Loucy (cell line): ENCODE data around the gene NUDT2.
"Not testable (repeated sequence)": the region's sequence is repeated elsewhere in the genome, so short reads cannot be mapped to it uniquely, and the experiment has no call there.

ENCODE experiments used
- H2AFZ ChIP-seq: fragments of 200-600 bp; sonication (generic); 2 replicates; pipeline ENCODE4 v1.6.0; 2016; ENCODE audit warnings: antibody characterized with exemption, mild to moderate bottlenecking, low read length, moderate library complexity
- H3F3A ChIP-seq: fragments of 200-600 bp; 2 replicates; pipeline ENCODE4 v1.6.0; 2016; ENCODE audit warnings: antibody characterized with exemption, low read depth, mild to moderate bottlenecking
- H3K27me3 ChIP-seq: fragments of 200-600 bp; sonication (generic); 2 replicates; pipeline ENCODE4 v1.6.1; 2014; ENCODE audit warnings: low read length, mild to moderate bottlenecking; ENCODE audit not compliant: insufficient read depth, poor library complexity, severe bottlenecking
- H3K36me3 ChIP-seq: fragments of 200-600 bp; sonication (generic); 2 replicates; pipeline ENCODE4 v1.6.1; 2016; ENCODE audit warnings: low read length; ENCODE audit not compliant: insufficient read depth
- H3K4me1 ChIP-seq: fragments of 200-600 bp; sonication (generic); 2 replicates; pipeline ENCODE4 v1.5.1; 2014; ENCODE audit warnings: low read length, mild to moderate bottlenecking; ENCODE audit not compliant: insufficient read depth, poor library complexity, severe bottlenecking
- H3K4me2 ChIP-seq: fragments of 200-600 bp; sonication (generic); 2 replicates; pipeline ENCODE4 v1.6.0; 2014; ENCODE audit warnings: antibody characterized with exemption, low read length, low read depth, mild to moderate bottlenecking; ENCODE audit not compliant: poor library complexity, severe bottlenecking
- H3K4me3 ChIP-seq: fragments of 200-600 bp; sonication (generic); 2 replicates; pipeline ENCODE4 v1.5.1; 2014; ENCODE audit warnings: low read length, mild to moderate bottlenecking, mixed read lengths; ENCODE audit not compliant: poor library complexity, severe bottlenecking
- H3K79me2 ChIP-seq: fragments of 200-600 bp; sonication (generic); 2 replicates; pipeline ENCODE4 v1.6.1; 2014; ENCODE audit warnings: low read length; ENCODE audit not compliant: insufficient read depth
- H3K9ac ChIP-seq: fragments of 200-600 bp; sonication (generic); 2 replicates; pipeline ENCODE4 v1.6.0; 2014; ENCODE audit warnings: mild to moderate bottlenecking, low read depth, low read length, moderate library complexity; ENCODE audit not compliant: poor library complexity, severe bottlenecking
- H3K9me2 ChIP-seq: fragments of 200-600 bp; sonication (generic); replicated peaks from 2 replicates; pipeline ENCODE4 v1.6.1; 2016; ENCODE audit warnings: low read depth, low read length, mixed read lengths
- H3K9me3 ChIP-seq: fragments of 200-600 bp; sonication (generic); 2 replicates; pipeline ENCODE4 v1.6.1; 2014; ENCODE audit warnings: mild to moderate bottlenecking, antibody characterized with exemption, low read length, low read depth; ENCODE audit not compliant: insufficient read depth
- H4K20me1 ChIP-seq: fragments of 200-600 bp; sonication (generic); 2 replicates; pipeline ENCODE4 v1.6.0; 2014; ENCODE audit warnings: antibody characterized with exemption, low read length, mild to moderate bottlenecking; ENCODE audit not compliant: insufficient read depth, poor library complexity, severe bottlenecking
- EZH2phosphoT487 ChIP-seq: fragments of 200-600 bp; IDR thresholded peaks from 2 replicates; pipeline ENCODE4 v1.6.1; 2018; ENCODE audit warnings: antibody characterized with exemption, mild to moderate bottlenecking, moderate library complexity, borderline replicate concordance
- TF ChIP-seq, protein P1 (sequence below): fragments of 200-600 bp; sonication (generic); conservative IDR thresholded peaks from 2 replicates; pipeline ENCODE4 v1.5.1; 2014; ENCODE audit warnings: mild to moderate bottlenecking, antibody characterized with exemption, low read length

The NUDT2 gene

DNA sequence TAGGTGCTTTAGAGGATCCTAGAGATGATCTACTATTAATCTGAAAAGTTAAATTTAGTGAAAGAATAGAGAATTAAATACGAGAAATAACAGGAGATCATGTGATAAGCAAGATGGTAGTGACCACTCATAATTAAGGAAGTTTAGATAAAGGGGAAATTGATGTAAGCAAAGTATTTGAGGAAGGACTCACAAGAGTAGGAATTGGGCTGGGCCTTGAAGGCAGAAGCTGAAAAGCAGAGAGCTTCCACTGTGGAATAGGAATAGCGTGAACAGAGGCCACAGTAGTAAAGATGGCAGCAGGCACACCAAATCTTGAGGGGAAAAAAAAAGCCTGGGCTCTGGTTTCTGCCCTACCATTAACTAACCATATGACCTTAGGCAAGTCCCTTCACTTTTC, 38.3 kb upstream of the NUDT2 start:
- Histone ChIP-seq H3K4me1 (no peaks in the 10 kb centered on the region), H3K79me2 (no peaks in the 10 kb centered on the region), H3K9me2 (no peaks in the 10 kb centered on the region), H3K4me2 (no peak overlapping the region), H3K9ac (no peak overlapping the region), H4K20me1 (no peaks in the 10 kb centered on the region), H3K9me3 (no peaks in the 10 kb centered on the region), H3F3A (no peaks in the 10 kb centered on the region), H3K4me3 (no peak overlapping the region), H3K27me3 (no peaks in the 10 kb centered on the region), H2AFZ (no peak overlapping the region), H3K36me3 (no peaks in the 10 kb centered on the region)
- TF ChIP-seq, protein P1, sequence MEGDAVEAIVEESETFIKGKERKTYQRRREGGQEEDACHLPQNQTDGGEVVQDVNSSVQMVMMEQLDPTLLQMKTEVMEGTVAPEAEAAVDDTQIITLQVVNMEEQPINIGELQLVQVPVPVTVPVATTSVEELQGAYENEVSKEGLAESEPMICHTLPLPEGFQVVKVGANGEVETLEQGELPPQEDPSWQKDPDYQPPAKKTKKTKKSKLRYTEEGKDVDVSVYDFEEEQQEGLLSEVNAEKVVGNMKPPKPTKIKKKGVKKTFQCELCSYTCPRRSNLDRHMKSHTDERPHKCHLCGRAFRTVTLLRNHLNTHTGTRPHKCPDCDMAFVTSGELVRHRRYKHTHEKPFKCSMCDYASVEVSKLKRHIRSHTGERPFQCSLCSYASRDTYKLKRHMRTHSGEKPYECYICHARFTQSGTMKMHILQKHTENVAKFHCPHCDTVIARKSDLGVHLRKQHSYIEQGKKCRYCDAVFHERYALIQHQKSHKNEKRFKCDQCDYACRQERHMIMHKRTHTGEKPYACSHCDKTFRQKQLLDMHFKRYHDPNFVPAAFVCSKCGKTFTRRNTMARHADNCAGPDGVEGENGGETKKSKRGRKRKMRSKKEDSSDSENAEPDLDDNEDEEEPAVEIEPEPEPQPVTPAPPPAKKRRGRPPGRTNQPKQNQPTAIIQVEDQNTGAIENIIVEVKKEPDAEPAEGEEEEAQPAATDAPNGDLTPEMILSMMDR: no peak
- no peak for TF ChIP-seq EZH2phosphoT487

DNA sequence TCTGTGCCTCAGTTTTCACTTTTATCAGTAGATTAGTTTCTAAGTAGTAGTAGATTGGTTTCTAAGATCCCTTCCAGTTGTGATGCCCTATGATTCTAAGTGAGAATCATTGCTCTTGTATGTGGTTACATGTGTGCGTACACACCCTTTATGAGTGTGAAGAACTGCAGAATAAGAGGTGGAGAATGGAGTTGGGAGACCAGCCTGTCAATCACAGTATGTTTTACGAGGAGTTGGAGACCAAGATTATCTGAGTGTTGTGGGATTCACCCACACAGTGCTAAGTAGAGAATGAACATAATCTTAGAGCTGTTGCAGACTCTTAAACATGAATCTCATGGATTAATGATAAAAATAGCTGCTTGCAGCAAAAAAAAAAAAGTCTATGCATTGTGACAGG, 37.9 kb upstream of the NUDT2 start:
- Histone ChIP-seq H3K79me2 (no peaks in the 10 kb centered on the region), H3F3A (no peaks in the 10 kb centered on the region), H3K9me2 (no peaks in the 10 kb centered on the region), H3K9ac (no peak overlapping the region), H3K27me3 (no peaks in the 10 kb centered on the region), H3K36me3 (no peaks in the 10 kb centered on the region), H2AFZ (no peak overlapping the region), H4K20me1 (no peaks in the 10 kb centered on the region), H3K9me3 (no peaks in the 10 kb centered on the region), H3K4me2 (no peak overlapping the region), H3K4me3 (no peak overlapping the region), H3K4me1 (no peaks in the 10 kb centered on the region)
- TF ChIP-seq, protein P1: no peak
- no peak for TF ChIP-seq EZH2phosphoT487

DNA sequence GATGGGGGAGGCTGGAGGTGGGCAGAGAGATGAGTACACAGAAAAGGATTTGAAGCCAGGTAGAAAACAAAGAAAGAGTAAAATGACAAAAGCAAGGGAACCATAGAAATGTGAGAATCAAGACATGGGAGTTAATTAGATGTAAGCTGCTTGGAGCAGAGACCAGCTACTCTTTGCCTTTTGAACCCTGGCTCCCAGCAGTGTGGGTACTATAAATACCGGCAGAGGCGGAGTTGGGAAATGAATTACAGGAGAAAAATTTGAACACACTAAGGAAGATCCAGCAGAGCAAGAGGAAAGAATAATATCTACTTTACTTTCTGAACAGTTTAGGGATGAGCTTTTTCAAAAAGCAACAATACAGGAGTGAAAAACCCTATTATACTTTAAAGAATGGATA, 36.8 kb upstream of the NUDT2 start:
- no peaks in the 10 kb centered on the region for H3K36me3 ChIP-seq
- H2AFZ ChIP-seq: no peak overlapping the region
- TF ChIP-seq, protein P1: no peak
- no peak for TF ChIP-seq EZH2phosphoT487
- H3K9ac ChIP-seq: no peak overlapping the region
- no peaks in the 10 kb centered on the region for H3K9me3 ChIP-seq
- no peak overlapping the region for H3K4me2 ChIP-seq
- H3K79me2 ChIP-seq: no peaks in the 10 kb centered on the region
- no peaks in the 10 kb centered on the region for H3K27me3 ChIP-seq
- H4K20me1 ChIP-seq: no peaks in the 10 kb centered on the region
- no peaks in the 10 kb centered on the region for H3K4me1 ChIP-seq
- H3K9me2 ChIP-seq: no peaks in the 10 kb centered on the region
- no peak overlapping the region for H3K4me3 ChIP-seq
- no peaks in the 10 kb centered on the region for H3F3A ChIP-seq

GRCh38 chr9:34301064-34301463, 28.3 kb upstream of the NUDT2 start:
- not testable (repeated sequence) for H3K9ac ChIP-seq, H3K27me3 ChIP-seq, H3K36me3 ChIP-seq, H4K20me1 ChIP-seq, H3K9me3 ChIP-seq, H3F3A ChIP-seq, H3K79me2 ChIP-seq, H3K4me3 ChIP-seq, H3K4me2 ChIP-seq, H3K4me1 ChIP-seq, H3K9me2 ChIP-seq, H2AFZ ChIP-seq

GRCh38 chr9:34308316-34308715, 21.1 kb upstream of the NUDT2 start:
- H3K4me3 ChIP-seq, H2AFZ ChIP-seq, H3K79me2 ChIP-seq, H3K4me2 ChIP-seq, H3K9ac ChIP-seq, H3K27me3 ChIP-seq, H3K9me2 ChIP-seq, H4K20me1 ChIP-seq, H3K36me3 ChIP-seq, H3F3A ChIP-seq, H3K9me3 ChIP-seq, H3K4me1 ChIP-seq: not testable (repeated sequence)
